Measurements from ENCODE around the gene CTNNA2. TPM values are rescaled to one million over a fixed set of nuclear protein-coding genes. Genes with fewer than 3 reads are reported as not detected.

The CTNNA2 gene
- total RNA-seq, 1 experiment from 2014 or later = 0.54 TPM

DNA sequence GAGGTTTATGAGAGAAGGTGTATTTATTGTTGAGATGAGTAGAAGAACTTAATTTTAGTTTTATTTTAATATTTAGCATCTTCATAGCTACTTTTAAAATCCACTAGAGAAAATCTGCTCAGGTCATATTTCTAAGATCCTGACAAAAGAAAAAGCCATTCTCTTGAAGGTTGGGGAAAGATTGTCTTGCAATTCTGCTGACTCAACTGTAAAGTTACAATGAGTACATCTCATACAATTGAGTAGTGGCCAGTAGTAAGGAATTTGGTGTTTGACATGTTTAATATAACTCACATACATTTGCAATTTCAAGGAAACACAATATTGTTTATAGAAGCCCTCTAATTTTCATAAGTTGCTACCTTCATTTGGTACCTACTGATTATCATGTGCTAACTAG, 447.2 kb downstream of the CTNNA2 start:
- in situ Hi-C loops (cut with HindIII; ENCODE audit: low pct_unique_long_range_greater_than_20kb, low sequenced_read_pairs) = no loop called here
- BruUV-seq (replicated peaks) = no TSS peak
- H3K27ac ChIP-seq (ENCODE audit: low read length) = no peak overlapping the region
- no peaks in the 10 kb centered on the region for H3K4me1 ChIP-seq (ENCODE audit: control insufficient read depth, insufficient read depth, low read length)
- no peaks in the 10 kb centered on the region for H3K9me3 ChIP-seq (ENCODE audit: control insufficient read depth, insufficient read depth, low read depth, low read length)
- TF ChIP-seq TCF7L2 (IDR thresholded peaks at IDR 0.05; ENCODE audit: low read depth, low read length) (no peak), SIN3A (IDR thresholded peaks at IDR 0.05; ENCODE audit: borderline replicate concordance, insufficient read depth, low read depth, low read length) (no peak), POLR2AphosphoS5 (IDR thresholded peaks at IDR 0.05; ENCODE audit: low read depth, low read length) (no peak)
- TF ChIP-seq, protein P1, sequence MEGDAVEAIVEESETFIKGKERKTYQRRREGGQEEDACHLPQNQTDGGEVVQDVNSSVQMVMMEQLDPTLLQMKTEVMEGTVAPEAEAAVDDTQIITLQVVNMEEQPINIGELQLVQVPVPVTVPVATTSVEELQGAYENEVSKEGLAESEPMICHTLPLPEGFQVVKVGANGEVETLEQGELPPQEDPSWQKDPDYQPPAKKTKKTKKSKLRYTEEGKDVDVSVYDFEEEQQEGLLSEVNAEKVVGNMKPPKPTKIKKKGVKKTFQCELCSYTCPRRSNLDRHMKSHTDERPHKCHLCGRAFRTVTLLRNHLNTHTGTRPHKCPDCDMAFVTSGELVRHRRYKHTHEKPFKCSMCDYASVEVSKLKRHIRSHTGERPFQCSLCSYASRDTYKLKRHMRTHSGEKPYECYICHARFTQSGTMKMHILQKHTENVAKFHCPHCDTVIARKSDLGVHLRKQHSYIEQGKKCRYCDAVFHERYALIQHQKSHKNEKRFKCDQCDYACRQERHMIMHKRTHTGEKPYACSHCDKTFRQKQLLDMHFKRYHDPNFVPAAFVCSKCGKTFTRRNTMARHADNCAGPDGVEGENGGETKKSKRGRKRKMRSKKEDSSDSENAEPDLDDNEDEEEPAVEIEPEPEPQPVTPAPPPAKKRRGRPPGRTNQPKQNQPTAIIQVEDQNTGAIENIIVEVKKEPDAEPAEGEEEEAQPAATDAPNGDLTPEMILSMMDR (IDR thresholded peaks at IDR 0.05) = no peak
- TF ChIP-seq, protein P2, sequence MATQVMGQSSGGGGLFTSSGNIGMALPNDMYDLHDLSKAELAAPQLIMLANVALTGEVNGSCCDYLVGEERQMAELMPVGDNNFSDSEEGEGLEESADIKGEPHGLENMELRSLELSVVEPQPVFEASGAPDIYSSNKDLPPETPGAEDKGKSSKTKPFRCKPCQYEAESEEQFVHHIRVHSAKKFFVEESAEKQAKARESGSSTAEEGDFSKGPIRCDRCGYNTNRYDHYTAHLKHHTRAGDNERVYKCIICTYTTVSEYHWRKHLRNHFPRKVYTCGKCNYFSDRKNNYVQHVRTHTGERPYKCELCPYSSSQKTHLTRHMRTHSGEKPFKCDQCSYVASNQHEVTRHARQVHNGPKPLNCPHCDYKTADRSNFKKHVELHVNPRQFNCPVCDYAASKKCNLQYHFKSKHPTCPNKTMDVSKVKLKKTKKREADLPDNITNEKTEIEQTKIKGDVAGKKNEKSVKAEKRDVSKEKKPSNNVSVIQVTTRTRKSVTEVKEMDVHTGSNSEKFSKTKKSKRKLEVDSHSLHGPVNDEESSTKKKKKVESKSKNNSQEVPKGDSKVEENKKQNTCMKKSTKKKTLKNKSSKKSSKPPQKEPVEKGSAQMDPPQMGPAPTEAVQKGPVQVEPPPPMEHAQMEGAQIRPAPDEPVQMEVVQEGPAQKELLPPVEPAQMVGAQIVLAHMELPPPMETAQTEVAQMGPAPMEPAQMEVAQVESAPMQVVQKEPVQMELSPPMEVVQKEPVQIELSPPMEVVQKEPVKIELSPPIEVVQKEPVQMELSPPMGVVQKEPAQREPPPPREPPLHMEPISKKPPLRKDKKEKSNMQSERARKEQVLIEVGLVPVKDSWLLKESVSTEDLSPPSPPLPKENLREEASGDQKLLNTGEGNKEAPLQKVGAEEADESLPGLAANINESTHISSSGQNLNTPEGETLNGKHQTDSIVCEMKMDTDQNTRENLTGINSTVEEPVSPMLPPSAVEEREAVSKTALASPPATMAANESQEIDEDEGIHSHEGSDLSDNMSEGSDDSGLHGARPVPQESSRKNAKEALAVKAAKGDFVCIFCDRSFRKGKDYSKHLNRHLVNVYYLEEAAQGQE (IDR thresholded peaks at IDR 0.05; ENCODE audit: insufficient read depth in 1 of 2, low read depth in 2 of 2, low read length in 1 of 2) = no peak
- no peak for ATAC-seq
- H3K4me3 ChIP-seq (ENCODE audit: low read depth in 2 of 2, low read length in 2 of 2) = no peak overlapping the region
- DNase-seq (ENCODE audit: low read depth, low spot score) = no peak
- H3K27me3 ChIP-seq (ENCODE audit: control insufficient read depth, insufficient read depth, low read length) = no peaks in the 10 kb centered on the region
- H3K36me3 ChIP-seq (ENCODE audit: control insufficient read depth, insufficient read depth, low read length) = no peaks in the 10 kb centered on the region
- ChIA-PET POLR2A (no interaction called here), CTCF (no interaction called here)
- intact Hi-C loops (cut with micrococcal nuclease; ENCODE audit: unreplicated experiment) = no loop called here

DNA sequence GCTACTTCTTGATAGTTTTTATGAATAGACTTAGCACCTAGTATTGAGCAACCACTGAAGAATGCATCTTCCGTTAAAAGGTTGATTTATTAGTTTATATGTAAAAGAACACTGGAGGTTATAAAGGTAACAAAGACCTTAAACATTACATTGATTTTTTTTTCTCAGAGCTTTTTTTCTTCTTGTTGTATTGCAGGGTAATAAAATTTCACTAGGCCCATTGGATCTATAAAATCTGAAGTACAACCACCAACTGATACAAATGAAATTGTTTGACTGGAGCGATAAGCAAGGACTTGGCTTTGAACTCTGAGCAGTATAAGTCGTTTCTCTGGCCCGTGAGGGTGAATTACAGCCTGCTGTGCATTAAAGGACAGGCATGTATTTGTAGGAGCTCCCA, 447.7 kb downstream of the CTNNA2 start:
- no peak overlapping the region for H3K27ac ChIP-seq (ENCODE audit: low read length)
- H3K4me1 ChIP-seq (ENCODE audit: control insufficient read depth, insufficient read depth, low read length) = no peaks in the 10 kb centered on the region
- TF ChIP-seq POLR2AphosphoS5 (IDR thresholded peaks at IDR 0.05; ENCODE audit: low read depth, low read length) (no peak), TCF7L2 (IDR thresholded peaks at IDR 0.05; ENCODE audit: low read depth, low read length) (no peak), SIN3A (IDR thresholded peaks at IDR 0.05; ENCODE audit: borderline replicate concordance, insufficient read depth, low read depth, low read length) (no peak)
- TF ChIP-seq, protein P2 (IDR thresholded peaks at IDR 0.05; ENCODE audit: insufficient read depth in 1 of 2, low read depth in 2 of 2, low read length in 1 of 2) = no peak
- TF ChIP-seq, protein P1 (IDR thresholded peaks at IDR 0.05) = no peak
- ChIA-PET POLR2A (no interaction called here), CTCF (interaction anchor here (0.5 kb wide), 1 partner anchor 70 kb away, joined by 4 read pairs; no protein-coding TSS in a partner anchor)
- BruUV-seq (replicated peaks) = no TSS peak
- H3K27me3 ChIP-seq (ENCODE audit: control insufficient read depth, insufficient read depth, low read length) = no peaks in the 10 kb centered on the region
- DNase-seq (ENCODE audit: low read depth, low spot score) (no peak), ATAC-seq (no peak)
- in situ Hi-C loops (cut with HindIII; ENCODE audit: low pct_unique_long_range_greater_than_20kb, low sequenced_read_pairs) = no loop called here
- no peak overlapping the region for H3K4me3 ChIP-seq (ENCODE audit: low read depth in 2 of 2, low read length in 2 of 2)
- intact Hi-C loops (cut with micrococcal nuclease; ENCODE audit: unreplicated experiment) = no loop called here
- no peaks in the 10 kb centered on the region for H3K9me3 ChIP-seq (ENCODE audit: control insufficient read depth, insufficient read depth, low read depth, low read length)
- H3K36me3 ChIP-seq (ENCODE audit: control insufficient read depth, insufficient read depth, low read length) = no peaks in the 10 kb centered on the region

All from Panc1 (cell line).